Measurements from ENCODE around the gene GRIK1.

GRIK1 gene

DNA sequence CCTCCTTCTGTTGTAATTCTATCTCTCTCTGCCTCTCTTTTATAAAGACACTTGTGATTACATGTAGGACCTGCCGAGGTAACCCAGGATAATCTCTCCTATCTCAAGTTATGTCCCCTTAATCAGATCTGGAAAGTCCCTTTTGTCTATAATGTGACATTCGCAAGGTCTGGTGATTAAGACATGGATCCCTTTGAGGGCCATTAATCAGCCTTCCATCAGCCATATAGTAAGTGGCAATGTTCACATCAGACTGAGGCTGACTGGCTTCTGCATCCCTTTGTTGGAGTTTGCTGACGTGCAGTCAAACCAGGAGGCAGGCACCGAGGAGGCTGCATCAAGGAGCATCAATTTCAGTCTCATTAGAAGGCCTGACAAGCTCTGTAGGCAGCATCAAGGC is 431.5 kb downstream of the GRIK1 start:
- DNase-seq = no peak

DNA sequence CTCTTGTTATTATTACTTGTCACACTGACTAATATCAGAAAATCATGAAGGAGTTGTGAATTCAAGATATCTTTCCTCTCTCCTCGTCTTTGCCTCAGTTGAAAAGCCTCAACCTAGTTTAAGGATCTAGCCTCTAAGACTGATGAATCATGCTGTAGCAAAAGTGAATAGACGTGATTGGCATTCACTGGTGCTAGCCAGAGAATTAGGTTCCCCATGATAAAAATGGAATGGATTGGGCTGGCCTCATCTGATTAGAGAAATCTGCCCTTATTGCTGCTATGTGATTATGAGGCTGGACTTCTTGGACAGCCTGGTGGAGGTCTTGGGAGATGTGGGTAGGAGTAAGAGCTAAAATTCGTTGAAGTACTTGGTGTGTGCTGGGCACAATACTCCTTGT is 432.8 kb downstream of the GRIK1 start:
- DNase-seq = no peak

DNA sequence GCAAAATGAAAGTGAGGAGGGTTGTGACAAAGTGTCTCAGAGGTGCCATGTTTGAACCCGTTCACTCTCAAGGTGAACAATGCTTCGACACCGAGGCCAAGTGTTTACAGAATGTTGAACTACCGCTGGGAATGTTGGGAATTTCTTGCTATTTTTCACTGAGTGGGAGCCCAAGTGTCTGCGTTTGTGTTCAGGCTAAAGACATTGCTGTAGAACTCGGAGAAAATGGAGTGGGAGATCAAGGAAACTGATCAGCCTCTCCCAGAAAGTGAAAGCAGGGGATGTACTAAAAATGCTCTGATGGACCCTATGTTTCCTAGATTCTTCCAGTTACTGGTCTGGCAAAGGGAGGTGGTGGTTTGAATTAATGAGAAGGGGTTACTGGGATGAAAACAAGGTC is 433.6 kb downstream of the GRIK1 start:
- no peak for DNase-seq

DNA sequence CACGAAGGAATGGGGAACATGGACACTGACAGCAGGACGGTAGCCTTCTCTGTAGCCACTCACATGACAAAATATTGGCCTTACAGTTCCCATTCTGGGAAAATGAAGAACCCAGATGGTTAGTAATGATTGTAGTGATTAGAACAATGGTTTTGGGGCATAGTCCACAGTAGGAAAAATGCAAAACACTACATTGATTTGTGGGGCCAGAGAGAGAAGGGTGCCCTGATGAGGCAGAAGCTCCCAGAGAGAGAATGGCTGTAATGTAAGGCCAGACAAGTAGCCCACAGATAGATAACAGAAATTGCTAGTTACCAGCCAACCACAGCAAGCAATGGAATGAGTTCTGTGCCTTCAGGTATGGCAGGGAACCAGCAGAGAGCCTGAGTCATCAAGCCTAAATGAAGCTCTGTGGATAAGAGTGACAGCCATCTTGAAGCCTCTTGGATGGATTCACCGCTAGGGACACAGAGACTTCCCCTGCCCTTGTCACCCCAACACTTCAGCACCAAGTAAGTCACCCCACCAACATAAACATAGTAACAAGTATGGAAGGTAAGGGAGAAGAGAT is 435.0 kb downstream of the GRIK1 start:
- no peak for DNase-seq

DNA sequence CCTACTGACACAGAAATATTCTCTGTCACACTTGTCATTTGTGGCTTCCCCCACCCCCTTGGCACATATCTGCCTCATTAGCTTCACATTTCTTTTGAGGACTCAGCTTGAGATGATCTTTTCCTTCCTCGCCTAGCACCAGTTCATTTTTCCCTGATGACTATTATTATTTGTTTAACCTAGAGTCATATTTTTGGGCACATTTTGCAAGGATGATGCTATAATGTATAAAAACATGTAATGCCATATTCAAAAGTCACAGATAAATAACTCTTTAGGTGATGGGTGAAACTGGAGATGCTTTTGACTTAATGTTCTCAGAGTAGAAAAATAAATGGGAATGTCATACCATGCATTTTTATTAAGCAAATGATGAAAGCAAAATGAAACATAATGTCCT is 438.3 kb downstream of the GRIK1 start:
- no peak for DNase-seq

DNA sequence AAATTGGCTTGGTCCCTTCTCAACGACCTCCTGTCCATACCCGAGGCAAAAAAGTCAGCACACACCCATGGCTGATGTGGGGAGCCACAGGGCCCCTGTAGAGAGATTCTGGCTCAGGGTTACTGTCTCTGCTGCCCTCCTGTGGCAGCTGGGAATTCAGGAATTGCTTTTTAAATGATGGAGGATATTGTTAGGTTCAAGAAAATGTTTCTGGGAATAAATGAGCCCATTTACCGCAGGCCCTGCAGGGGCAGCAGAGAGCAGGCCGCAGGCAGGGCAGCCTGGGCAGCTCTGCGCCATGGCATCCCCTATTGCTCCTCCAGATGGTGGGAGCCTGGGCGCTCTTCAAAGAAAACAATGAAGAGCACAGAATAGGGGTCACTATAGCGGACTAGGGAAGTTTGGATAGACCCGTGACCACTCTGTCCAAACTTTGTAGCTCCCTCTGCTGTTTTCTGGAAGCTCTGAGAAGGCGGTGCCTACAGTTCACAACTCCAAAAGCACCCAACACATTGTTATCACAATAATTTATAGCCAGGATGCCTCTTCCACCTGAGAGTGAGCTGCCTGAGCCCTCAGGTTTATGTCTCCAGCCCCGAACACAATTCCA is 440.0 kb downstream of the GRIK1 start:
- DNase-seq = no peak

DNA sequence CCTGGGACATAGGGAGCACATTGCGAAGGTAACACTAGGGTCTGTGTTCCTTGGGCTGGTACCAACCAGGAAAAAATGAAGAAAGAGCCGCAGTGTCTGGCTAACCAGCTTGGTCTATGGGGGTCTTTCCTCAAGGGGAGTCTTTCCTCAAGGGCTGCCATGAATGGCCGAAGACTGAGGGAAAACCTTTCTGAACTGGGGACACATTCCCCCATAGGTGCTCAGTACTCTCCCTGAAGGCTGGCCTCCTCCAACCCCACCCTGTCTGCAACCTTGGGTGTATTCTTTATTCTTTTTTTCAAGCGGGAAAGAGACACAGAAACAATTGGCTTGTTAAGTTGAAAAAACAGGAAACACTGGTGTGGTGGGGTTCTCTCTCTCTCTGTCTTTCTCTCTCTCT is 440.6 kb downstream of the GRIK1 start:
- no peak for DNase-seq

DNA sequence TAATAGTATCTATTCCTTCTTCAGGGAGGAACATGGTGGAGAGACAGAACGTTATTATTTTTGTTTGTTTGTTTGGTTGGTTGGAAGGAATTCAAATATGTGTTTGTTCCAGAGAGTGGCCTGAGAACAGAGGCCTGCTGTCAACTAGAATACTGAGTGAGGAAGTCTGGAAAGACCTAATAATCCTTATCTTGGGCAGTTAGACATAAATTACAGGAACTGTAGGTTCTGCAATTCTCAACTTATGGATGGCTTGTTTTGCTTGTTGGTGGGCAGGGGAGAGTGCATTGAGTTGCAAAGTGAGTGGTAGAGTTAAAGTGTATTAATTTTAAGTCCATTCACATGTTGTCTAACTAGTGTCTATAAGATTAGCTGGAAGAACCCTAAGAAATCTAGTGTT is 443.5 kb downstream of the GRIK1 start:
- no peak for DNase-seq

DNA sequence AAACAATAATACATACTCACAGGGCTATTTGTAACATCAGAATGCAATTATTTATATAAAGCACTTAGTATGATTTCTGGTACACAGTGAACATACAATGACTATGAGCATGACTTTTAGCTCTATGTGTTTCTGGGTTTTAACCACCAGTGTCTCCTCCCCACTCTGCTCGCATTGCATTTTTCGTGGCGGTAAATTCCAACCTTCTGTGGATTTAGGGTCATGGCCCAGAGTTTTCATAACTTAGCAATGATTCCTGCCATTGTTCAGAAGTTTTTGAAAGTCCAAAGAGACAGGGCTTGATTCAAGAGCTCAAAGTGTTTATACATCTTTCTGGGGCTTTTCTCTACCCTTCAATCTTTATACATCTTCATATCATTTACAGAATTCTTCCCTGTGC is 449.8 kb downstream of the GRIK1 start:
- no peak for DNase-seq

DNA sequence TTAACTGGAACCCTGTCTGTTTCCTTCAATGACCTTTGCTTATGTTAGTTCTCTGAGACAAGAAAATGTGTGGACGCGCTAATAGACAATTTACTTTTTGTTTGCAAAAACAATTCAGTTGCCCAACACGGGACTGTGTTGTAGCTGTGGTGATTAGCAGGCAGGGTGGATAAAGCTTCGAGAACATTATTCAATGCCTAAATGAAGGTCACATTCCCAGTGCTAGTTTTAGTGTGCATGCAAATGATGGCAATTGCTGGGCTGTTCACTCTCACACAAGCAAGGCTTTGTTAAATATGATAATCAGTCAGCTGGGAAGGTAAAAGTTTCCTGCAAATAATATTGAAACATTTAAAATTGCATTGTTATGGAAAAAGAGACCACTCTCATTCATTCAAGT is 452.6 kb downstream of the GRIK1 start:
- no peak for DNase-seq

Measured in activated gamma-delta T cell treated with Interleukin-2 at 50 U/mL for 16 hours (primary cell).